Measurements from ENCODE around the gene DCANP1.

DNA sequence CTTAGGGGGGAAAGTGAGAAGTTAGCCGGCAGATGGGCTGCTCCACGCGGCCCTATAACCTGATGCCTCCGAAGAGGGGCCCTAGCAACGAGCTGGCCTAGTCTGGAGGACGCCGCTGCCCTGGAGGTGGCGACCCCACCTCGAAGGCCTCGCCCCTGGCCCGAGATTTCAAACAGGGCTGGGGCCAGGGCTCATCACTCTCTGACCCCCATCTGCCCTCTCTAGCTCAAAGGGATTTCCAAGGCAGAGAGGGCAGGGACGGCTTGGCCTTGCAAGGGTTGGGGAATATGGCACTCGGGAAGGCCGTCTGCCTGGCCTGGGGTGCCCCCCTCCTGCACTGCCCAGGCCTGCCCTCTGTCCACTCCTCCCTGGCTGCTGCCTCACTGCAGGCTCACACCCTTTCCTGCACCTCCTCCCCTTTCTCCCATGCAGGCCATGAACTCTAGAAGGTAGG lies 30.5 kb upstream of the DCANP1 start:
- TF ChIP-seq CTCF (conservative IDR thresholded peaks at IDR 0.05 in 1 of 2, IDR thresholded peaks at IDR 0.05 in 1 of 2; ENCODE audit: low read depth in 1 of 2, low read length in 2 of 2) (no peak), EZH2 (IDR thresholded peaks at IDR 0.05; ENCODE audit: low read length, missing control alignments) (no peak)

Data from fibroblast of lung (primary cell).